ENCODE data around the gene ZNF329. TPM values are rescaled to one million over a fixed set of nuclear protein-coding genes. Genes with fewer than 3 reads are reported as not detected.

Gene ZNF329
- total and polyA plus RNA-seq, 3 donors from 2014 or later: 19.8 to 24.2 (median 20.7) TPM

GRCh38 chr19:58097349-58097748 is 53.2 kb downstream of the ZNF329 start:
- no peak for DNase-seq
- 24 to 45% methylated on average over 8 of the region's 8 CpGs for WGBS, 2 donors
- H3K36me3 ChIP-seq (ENCODE audit: low read depth, missing control alignments): no peaks in the 10 kb centered on the region
- H3K27me3 ChIP-seq: no peaks in the 10 kb centered on the region
- H3K4me3 ChIP-seq: peak overlapping the region; percentile 82 to 93
- intact Hi-C loops (cut with DNase I; ENCODE audit: low total_unique reads): no loop called here
- TF ChIP-seq CTCF (IDR thresholded peaks at IDR 0.05) (no peak), POLR2A (IDR thresholded peaks at IDR 0.05) (no peak)
- H3K9me3 ChIP-seq: no peaks in the 10 kb centered on the region
- H3K4me1 ChIP-seq: peaks cover 13% of the 10 kb centered on the region
- H3K27ac ChIP-seq: peak overlapping the region in 1 of 2 donors; percentile 81

- Histone ChIP-seq H3K4me1 (peaks cover 13% of the 10 kb centered on the region), H3K36me3 (ENCODE audit: low read depth, missing control alignments) (no peaks in the 10 kb centered on the region), H3K9me3 (no peaks in the 10 kb centered on the region), H3K27ac (no peak overlapping the region), H3K27me3 (no peaks in the 10 kb centered on the region), H3K4me3 (peak overlapping the region in 1 of 2 donors; percentile 93)
- TF ChIP-seq POLR2A (IDR thresholded peaks at IDR 0.05) (no peak), CTCF (IDR thresholded peaks at IDR 0.05) (no peak)
- no peak for DNase-seq
- 66 to 72% methylated on average over 13 of the region's 13 CpGs for WGBS, 2 donors
- intact Hi-C loops (cut with DNase I; ENCODE audit: low total_unique reads): no loop called here
These were observed 53.7 kb downstream of the ZNF329 start for GRCh38 chr19:58096884-58097283.

GRCh38 chr19:58095328-58095727 is 55.3 kb downstream of the ZNF329 start:
- Histone ChIP-seq H3K4me1 (peaks cover 13% of the 10 kb centered on the region), H3K27ac (no peak overlapping the region), H3K27me3 (no peaks in the 10 kb centered on the region), H3K4me3 (no peak overlapping the region), H3K36me3 (ENCODE audit: low read depth, missing control alignments) (no peaks in the 10 kb centered on the region), H3K9me3 (no peaks in the 10 kb centered on the region)
- WGBS, 2 donors: 97% methylated on average over 10 of the region's 10 CpGs
- no peak for DNase-seq
- intact Hi-C loops (cut with DNase I; ENCODE audit: low total_unique reads): no loop called here
- TF ChIP-seq CTCF (IDR thresholded peaks at IDR 0.05) (no peak), POLR2A (IDR thresholded peaks at IDR 0.05) (no peak)

- 91 to 97% methylated on average over 7 of the region's 7 CpGs for WGBS, 2 donors
- intact Hi-C loops (cut with DNase I; ENCODE audit: low total_unique reads): no loop called here
- Histone ChIP-seq H3K4me3 (no peak overlapping the region), H3K9me3 (no peaks in the 10 kb centered on the region), H3K4me1 (peaks cover 9% of the 10 kb centered on the region), H3K27ac (no peak overlapping the region), H3K27me3 (no peaks in the 10 kb centered on the region), H3K36me3 (ENCODE audit: low read depth, missing control alignments) (no peaks in the 10 kb centered on the region)
- no peak for TF ChIP-seq CTCF (IDR thresholded peaks at IDR 0.05)
- no peak for TF ChIP-seq POLR2A (IDR thresholded peaks at IDR 0.05)
- no peak for DNase-seq
These were observed 57.5 kb downstream of the ZNF329 start for GRCh38 chr19:58093071-58093470.

- intact Hi-C loops (cut with DNase I; ENCODE audit: low total_unique reads): no loop called here
- TF ChIP-seq CTCF (IDR thresholded peaks at IDR 0.05) (no peak), POLR2A (IDR thresholded peaks at IDR 0.05) (no peak)
- Histone ChIP-seq H3K9me3 (no peaks in the 10 kb centered on the region), H3K36me3 (ENCODE audit: low read depth, missing control alignments) (no peaks in the 10 kb centered on the region), H3K4me1 (no peaks in the 10 kb centered on the region), H3K27me3 (no peaks in the 10 kb centered on the region), H3K27ac (no peak overlapping the region), H3K4me3 (no peak overlapping the region)
- DNase-seq: no peak
- WGBS, 2 donors: 85 to 91% methylated on average over 8 to 11 of the region's 11 CpGs
These were observed 59.2 kb downstream of the ZNF329 start for GRCh38 chr19:58091251-58091995.
